ENCODE results near the gene ITGA3.

Gene ITGA3

DNA sequence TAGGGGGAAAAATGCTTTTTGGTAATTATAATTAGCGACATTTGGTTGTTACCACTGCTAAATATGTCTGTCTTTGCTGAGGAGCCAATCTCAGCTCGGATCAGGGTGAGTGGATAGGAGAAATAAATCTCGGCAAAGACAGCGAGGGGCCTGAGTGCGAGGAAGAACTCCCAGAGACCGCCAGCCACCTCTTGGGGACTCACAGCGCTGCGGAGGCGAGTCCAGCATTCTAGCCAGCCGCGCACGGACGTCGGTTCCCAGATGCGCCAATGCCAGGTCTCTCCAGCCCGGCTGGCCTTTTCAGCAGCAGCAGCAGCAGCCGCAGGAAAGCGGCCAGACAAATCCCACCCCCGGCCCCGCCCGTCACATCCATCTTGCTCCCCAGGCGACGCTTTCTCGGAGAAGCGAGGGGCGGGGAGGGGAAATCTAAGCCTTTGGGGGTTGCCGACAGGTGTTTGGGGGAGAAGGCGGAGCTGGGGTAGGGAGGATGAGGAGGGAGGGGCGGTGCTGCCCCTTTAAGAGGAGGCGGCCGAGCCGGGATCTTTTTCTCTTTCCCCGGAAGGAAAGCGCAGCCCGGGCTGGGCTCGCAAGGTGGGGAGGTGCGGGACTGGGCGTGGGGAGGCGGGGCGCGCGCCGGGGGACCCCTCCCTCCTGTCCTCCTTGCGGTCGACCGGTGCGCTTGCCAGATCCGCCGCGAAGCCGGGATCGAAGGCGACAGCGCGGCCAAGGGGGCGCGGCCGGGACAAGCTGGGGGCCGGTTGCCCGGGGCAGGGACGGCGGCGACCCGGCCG is at the start of gene ITGA3:
ITGA3 (plus strand) TSS at position 685 of the 791 bp plus-strand sequence. CDS start 330 bp downstream, outside the sequence.
- DNase-seq, result no peak

DNA sequence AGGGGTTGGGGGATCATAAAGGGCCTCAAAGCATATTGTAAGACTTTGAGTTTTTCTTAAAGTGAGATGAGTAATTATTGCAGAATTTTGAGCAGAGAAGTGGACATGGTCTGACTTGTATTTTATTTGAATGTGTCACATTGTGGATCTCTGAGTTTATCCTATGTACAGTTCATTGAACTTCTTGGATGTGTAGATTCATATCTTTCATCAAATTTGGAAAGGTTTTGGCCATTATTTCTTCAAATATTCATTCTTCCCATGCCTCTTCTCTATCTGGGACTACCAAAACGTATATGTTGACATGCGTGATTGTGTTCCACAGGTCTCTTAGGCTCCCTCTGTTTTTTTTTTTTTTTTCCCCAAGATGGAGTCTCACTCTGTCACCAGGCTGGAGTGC is 46.6 kb upstream of the ITGA3 start:
- DNase-seq, result no peak

DNA sequence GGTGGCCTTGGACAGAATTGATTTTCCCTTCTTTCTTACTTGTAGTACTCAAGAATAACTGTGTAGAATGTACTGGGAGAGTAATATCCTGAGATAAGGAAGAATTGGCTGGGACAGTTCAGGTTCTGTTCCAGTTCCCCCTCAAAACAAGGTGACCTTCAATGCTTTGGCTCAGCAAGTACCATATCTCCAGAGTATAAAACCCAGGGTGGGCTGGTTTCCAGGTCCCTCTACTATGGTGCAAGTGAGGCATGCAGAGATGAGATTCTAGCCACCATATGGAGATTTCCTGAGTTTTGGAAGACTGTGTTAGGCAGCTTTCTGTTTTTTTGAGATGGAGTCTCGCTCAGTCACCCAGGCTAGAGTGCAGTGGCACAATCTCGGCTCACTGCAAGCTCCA is 42.8 kb upstream of the ITGA3 start:
- no peak for DNase-seq

DNA sequence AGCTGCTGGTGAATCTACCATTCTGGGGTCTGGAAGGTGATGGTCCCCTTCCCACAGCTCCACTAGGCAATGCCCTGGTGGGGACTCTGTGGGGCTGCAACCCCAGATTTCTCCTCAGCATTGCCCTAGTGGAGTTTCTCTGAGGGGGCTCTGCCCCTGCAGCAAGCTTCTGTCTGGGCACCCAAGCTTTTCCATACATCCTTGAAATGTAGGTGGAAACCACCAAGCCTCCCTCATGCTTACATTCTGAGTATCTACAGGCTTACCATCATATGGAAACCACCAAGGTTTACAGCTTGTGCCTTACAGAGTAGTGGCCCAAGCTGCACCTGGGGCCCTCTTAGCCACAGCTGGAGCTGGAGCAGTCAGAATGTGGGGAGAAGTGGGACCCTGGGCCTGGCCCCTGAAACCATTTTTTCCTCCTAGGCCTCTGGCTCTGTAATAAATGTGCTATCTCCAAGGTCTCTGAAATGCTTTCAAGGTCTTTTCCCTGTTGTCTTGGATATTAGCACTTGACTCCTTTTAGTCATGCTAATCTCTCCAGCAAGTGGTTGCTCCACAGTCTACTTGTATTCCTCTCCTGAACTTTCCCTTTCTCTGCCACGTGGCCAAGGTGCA is 41.3 kb upstream of the ITGA3 start:
- DNase-seq, result no peak

DNA sequence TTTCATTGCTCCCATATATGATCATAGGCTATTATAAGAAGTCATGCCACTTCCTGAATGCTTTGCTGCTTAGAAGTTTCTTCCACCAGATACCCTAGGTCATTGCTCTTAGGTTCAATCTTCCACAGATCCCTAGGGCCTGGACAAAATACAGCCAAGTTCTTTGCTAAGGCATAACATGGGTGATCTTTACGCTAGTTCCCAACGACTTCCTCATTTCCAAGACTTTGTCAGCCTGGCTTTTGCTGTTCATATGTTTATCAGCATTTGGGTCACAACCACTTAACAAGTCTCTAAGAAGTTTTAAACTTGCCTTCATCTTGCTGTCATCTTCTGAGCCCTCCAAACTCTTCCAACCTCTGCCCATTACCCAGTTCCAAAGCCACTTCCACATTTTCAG is 40.8 kb upstream of the ITGA3 start:
- DNase-seq, result peak; percentile 18

DNA sequence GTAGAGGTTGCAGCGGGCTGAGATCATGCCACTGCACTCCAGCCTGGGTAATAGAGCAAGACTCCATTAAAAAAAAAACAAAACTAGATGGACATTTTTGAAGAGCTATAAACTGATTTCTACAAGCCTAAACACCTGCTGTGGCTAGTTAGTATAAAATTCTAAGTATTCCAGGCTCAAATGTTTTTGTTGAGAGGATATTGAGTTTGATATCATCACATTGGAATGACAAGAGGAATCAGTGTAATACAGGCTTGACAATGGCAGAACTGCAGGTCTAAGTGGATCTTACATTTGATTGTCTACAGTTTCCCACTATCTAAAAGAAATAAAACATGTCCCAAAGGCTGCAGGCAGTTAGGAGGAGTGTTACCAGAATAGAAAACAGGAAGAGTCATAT is 37.0 kb upstream of the ITGA3 start:
- no peak for DNase-seq

DNA sequence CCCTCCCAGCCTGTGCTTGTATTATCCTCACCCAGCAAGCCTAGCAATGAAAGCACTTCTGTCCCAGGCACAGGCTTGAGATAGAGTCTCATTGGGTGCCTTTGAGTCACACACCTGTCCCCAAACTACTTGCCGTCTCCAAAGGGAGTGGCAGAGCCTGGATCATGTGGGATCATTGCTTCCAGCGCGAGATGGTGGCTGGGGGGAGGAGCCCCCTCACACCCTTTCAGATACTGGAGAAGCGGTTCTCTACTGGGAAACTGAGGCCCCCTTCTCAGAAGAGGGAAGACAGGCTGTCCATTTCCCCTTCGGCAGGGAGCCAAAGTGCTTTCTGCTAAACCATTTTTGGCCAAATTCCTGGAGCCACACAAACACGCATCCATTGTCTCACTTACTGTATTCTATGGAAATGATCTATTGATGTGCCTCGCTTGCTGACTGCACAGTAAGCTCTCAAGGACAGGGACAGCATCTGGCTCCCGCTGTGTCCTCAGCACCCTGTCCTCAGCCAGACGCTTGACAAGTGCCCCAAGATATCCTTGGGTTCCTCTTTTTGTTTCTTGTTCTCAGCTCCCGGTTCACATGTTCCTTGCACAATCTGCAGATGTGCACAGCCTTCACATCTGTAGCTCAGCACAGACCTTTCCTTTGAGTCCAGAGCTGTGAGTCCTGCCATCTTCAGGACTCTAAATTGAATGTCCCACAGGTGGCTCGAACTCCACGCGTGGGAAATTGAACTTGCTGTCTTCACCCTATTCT is 34.9 kb upstream of the ITGA3 start:
- peak; percentile 85 for DNase-seq

DNA sequence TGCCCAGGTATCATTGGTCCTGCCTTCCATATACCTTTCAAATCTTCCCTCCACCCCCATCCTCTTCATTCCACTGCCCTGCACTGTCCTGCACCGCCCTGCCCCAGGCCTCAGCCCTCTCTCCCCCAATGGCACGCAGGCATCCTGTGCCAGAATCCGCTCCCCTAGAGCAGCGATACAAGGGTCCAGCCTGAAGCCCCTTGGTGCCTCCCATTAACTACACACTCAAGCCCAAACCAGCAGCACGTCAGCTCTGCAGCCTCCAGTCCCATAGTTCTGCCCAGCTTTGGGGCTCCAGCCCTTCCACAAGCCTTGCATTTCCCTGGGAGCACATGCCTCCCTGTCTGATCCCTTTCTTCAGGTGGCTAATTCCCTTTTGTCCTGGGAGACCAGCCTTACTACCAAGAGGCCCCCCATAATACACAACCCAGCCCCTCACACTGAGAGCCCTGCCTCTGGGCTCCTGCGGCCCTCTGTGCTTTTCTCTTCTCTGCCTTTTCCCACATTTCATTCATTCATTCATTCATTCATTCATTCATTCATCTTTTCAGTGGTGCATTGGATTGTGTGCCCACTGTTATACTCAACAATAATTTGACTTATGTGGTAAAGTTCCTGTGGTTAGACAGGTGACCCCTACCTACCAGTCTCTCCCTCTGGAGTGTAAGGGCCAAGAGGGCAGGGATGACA is 34.1 kb upstream of the ITGA3 start:
- DNase-seq, result no peak

DNA sequence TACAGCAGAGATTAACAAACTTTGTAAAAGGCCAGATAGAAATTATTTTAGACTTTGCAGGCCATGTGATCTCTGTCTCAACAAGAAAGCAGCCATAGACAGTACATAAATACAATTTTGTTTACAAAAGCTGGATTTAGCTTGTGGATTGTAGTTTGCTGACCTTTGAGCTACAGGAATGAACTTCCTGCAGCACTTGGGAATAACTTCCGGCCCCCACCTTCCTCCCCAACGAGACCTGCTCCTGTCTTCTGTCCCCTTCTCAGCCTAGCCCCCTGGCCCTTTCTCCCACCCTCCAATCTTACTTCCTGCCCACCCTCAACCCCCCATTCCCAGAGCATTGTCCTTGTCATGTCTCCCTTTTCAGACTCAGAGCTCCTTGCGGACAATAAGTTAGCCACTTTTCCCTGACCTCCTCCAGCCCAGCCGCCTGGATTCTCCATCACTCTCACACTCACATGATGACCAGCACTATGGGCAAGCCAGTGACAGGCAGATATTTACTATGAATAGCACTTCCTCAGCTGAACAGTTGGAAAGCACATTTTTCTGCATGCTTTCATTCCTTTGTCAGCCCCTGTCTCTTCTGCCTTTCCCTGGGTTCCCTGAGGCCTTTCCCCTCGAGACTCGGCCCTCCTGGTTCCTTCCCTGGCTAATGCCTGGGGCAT is 33.3 kb upstream of the ITGA3 start:
- no peak for DNase-seq

DNA sequence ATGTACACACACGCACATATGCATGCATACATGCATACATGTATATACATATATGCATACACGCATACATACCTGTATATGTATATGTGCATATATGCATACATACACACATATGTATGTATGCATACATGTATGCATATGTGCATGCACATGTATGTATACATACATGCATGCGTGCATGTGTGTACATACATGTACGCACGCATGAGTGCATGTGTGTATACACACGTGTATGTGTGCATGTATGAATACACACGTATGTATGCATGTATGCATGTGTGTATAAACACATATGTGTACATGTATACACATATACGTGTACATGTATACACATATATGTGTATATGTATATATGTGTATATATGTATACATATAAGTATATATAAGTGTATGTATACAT is 32.4 kb upstream of the ITGA3 start:
- DNase-seq, result no peak

DNA sequence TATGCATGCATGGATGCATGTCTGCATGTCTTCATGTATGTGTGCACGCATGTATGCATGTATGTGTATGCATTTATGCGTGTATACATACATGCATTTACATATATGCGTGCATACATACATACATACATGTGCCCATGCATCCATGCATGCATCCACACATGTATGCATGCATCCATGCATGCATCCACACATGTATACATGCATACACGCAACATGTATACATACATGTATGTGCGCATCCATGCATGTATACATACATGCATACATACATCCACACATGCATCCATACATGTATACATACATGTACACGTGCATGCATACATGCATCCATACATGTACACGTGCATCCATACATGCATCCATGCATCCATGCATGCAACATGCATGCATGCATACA is 31.1 kb upstream of the ITGA3 start:
- DNase-seq, result no peak

DNA sequence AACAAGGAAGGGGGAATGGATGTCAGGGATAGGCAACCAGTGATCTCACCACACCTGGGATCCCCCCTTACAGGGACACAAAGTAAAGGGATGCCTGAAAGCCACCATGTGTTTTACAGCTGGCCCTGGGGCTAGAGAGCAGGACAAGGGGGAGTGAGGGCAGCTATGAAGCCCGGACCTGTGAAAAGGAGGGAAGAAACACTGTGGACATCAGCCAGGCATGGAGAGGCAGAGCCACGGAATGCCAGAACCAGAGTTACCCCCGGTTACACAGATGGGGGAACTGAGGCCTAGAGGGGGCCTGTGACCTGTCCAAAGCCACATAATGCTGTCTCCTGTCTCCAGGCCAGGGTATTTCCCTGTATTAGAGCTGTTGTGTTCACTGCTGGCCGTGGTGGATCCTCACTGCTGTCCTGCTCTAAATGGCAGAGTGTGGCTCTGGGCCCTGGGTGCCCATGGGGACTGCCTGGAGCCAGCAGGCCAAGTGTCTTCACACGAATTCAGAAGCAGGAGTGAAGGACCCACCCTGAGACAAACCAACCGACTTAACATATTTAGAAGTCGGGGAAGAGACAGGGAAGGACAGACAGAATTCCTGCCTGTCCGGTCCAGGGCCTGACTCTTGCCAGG is 29.7 kb upstream of the ITGA3 start:
- no peak for DNase-seq

DNA sequence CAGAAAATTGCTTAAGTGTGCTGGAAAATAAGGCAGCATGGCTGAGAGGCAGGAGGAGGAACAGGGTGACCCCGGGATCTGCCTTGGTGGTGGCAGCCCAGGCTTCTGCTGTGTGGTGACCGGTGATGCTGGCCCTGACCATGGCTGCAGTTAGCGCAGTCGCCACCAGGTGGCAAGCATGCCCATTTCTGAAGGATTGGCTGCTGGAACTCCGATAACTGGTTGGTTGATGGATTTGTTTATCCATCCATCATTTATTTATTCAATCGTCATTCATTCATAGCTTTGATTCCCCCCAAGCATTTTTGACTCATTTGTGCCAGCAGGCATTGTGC is 29.1 kb upstream of the ITGA3 start:
- peak; percentile 25 for DNase-seq

DNA sequence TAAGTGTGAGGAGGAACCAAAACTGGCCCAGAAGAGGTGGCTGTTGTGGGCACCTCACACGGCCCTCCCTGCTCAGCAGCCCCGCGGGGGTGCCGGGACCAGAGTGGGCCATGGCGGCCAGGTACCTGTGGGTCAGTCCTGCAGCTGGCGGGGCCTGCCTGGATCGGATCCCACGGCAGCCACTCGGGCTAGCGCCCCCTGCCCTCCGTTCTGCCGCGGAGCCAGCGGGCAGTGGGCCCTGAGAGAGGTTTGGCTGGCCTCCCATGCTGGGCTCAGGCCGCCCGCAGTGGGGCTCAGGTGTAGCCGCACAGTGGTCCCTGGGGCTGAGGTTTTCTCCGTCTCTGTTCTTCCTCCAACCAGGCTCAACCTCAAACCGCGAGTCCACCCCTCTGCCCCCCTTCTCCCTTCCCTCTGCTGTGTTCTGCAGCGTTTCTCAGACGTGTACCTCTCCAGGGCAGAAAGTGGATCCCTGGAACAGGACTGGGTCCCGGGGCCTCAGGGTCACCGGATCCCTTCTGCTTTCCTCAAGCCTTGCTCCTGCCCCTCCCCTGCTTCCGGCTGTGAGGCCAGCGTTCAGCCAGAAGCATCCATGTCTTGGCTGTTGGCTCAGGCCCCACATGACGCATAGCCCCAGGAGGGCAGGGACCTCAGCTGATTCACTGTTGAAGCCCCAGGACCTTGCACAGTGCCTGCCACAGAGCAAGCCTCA is 28.6 kb upstream of the ITGA3 start:
- DNase-seq, result peak; percentile 47

DNA sequence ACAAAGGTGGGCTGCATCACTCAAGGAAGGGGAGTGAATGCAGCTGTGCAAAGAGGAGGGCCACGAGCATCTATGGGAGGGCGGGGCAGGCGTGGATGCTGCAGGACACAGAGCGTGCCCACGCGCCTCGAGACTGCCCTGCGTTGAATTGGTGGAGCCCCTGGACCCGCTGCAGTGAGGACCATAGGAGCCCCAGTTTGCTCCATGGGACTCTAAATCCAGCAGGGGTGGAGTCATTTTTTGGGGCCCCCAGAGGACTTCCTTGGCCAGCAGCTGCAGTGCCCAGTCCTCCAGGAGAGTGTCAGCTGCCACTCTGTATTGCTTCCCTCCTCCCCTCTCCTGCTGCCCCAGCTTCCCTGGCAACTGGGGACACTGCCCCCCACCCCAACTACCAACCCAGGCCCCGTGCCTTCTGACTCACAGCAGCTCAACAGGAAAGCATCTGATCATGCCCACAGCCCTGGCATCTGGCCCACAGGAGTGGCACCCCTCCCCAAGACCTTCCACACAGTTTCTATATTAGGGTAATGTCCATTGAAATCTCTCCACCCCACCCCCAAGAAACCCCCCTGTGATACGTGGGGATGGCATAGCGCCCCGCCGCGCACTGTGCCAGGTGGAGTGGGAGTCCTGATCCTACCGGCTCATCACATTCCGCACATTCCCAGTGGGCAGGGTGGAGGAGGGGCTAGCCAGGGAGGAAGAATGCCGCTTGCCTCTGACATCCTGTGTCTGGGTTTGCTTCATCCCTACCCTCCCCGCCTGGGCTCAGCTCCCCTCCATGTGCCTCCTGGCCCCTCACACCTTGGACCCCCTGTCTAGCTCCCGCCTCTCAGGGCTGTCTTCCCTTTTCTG is 27.8 kb upstream of the ITGA3 start:
- DNase-seq, result no peak

DNA sequence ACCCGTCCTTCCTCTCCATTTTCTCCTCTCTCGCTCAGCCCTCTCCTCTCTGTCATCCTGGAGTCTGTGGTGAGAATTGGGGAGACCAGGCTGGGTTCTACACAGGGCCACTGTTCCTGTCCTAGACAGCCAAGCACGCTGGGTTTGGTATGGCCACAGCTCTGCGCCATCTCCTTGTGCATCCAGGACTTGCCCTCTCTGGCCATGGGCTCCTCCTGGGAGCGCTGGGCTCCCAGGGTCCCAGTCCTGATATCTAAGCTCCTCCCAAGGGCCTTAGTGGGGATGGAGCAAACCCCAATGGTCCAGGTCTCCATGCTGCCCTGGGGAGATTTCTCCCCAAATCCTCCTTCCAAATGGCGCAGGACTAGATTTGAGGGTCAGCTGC is 27.2 kb upstream of the ITGA3 start:
- DNase-seq, result no peak

DNA sequence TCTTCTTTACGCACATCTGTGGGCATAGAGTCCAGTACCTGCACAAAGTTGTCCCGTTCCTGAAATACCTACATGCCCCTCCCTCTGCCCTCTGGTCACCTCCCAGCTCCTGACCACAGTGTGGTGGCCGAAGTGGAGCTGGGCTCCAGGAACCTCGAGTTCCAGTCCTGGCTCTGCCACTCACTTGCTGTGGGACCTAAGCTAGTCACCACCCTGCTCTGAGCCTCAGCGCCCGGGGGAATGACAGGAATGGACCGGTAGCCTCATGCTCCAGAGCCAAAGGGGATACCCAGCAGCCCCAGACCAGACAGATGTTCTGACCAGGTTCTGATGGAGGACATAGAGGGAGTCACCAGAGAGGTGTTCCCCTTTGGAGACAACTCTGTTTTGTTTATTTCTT is 26.7 kb upstream of the ITGA3 start:
- no peak for DNase-seq

DNA sequence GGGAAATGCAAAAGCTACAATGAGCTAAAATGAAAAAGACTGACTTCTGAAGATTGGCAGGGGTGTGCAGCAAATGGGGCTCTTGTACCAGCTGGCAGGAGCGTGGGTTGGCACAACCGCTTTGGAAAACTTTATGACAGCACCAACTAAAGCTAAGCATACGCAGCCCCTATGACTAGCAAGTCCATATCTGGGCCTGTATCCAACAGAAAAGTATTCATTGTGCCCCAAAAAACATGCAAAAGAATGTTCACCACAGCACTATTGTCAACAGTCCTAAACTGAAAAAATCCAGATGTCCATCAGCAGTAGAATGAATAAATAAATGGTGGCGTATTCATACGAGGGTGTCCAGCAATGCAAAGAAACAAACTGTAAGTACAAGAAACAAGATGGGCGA is 22.6 kb upstream of the ITGA3 start:
- DNase-seq, result no peak

DNA sequence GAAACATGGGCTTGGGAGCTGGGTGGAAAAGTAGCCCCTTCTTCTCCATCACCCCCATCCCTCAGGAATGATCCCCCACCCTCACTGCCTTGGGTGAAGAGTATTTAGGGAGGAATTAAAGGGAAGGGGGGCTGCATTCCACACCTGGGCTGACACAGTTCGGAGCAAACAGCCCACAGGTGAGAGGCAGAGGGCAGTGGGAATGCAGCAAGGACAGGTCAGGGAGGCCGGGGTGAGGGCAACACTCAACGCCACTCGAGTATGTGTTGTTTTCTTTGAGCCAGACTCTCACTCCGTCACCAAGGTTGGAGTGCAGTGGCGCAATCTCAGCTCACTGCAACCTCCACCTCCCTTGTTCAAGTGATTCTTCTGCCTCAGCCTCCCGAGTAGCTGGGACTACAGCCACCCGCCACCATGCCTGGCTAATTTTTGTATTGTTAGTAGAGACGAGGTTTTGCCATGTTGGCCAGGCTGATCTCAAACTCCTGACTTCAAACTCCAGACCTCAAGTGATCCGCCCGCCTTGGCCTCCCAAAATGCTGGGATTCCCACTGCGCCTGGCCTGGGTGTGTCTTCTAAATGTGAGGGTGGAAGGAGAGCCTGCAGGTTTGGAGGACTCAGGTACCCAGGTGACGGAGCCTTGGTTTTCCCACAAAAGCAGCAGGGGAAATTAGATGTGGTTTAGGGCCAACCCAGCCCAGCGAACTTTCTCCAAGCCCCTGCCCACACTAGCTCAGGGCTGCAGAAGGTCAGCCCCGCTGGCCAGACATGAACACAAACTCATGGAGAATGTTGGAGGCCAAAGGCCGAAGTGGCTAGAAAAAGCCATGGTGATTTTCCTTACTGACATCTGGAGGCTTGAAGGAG is 21.2 kb upstream of the ITGA3 start:
- no peak for DNase-seq

DNA sequence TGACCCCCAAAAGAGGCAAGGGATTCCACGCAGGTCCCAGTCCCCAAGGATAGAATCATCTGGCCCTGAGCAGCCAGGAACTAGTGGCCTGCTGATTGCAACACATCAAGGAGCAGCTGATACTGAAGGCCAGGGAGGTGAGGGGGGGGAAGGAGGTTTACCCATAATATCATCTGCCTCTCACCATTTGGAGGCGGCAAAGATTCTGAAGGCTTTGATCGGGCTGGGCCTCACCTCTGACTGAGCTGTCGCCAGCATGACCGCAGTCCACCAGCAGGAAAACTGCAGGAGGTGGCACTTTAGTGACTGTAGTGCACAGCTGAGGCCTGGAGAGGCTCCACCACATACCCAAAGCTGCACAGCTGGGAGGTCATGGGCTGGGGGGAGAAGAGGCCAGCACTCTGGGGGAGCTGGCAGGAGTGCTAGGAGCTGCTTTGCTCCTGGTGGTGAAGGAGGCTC is 20.5 kb upstream of the ITGA3 start:
- no peak for DNase-seq
